LHCN-M2 (cell line): Measurements from ENCODE around the gene CRAMP1. TPM values are rescaled to one million over a fixed set of nuclear protein-coding genes. Genes with fewer than 3 reads are reported as not detected.
A peak's percentile ranks its signal among the peaks of the same experiment; 100 is the strongest.
"Not testable (repeated sequence)": the region's sequence is repeated elsewhere in the genome, so short reads cannot be mapped to it uniquely, and the experiment has no call there.

ENCODE experiments used
- DNase-seq: peaks from one replicate; pipeline ENCODE4 v3.0.0-alpha.2; 2012; ENCODE audit warnings: low read depth
- total RNA-seq: library from RNA; depleted of rRNA; stranded (reverse); fragments of >200 nt; gene quantifications from 2 replicates; pipeline ENCODE4 v1.2.3, GENCODE V29; 2014; rRNA removed

CRAMP1 gene
- total RNA-seq, 1 experiment from 2014 or later, result 7.9 TPM

DNA sequence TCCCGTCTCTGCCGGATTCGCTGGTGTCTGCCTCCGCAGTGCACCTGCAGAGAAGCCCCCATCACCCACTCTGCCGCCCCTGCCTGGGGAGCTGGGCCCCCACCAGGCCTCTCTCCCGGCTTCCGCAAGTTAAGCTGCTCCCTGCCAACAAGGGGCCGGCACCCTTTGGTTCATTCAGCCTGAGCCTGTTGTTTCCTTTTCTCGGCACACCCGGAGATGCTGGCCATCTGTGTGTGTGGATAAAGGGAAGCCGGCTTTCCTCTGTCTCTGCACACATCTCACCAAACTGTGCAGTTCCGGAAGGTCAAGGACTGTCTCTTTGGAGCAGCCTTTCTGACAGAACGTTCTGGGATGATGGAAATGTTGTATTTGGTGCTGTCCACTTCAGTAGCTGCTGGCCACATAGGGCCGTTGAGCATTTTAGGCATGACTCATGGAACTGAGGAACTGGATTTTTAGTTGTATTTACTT lies 100.7 kb downstream of the CRAMP1 start:
- no peak for DNase-seq

DNA sequence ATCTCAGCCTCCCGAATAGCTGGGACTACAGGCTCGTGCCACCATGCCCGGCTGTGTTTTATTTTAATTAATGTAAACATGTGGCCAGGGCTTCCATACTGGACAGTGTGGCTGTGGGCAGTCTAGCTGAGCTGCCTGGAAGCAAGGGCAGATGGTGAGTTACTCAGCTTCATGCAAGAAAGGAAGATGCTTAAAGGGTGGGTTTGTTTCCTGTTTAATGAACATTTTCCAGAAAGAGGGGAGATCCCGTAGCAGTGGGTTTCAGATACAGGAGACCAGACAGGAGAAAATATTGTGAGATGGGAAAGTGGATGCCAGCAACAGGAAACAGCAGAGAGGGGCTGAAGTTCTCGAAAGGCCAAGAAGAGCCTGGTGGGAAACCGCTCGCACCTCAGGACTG lies 101.2 kb downstream of the CRAMP1 start:
- no peak for DNase-seq

DNA sequence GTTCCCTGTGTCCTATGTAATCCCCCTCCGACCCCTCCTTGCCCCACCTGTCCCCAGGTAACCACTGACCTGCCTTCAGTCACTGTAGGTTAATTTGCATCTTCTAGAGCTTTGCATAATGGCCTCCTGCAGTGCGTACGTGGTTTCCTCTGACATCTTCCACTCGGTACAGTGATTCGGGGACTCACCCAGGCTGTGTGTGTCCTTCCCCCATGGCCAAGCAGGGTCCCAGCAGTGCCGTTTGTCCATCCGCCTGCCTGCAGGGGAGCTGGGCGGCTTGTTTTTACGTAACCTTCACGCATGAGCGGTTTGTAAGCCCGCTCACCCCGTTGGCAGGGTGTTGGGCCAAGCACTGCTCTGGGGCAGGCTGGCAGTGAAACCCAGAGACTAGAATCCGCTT lies 101.8 kb downstream of the CRAMP1 start:
- no peak for DNase-seq

DNA sequence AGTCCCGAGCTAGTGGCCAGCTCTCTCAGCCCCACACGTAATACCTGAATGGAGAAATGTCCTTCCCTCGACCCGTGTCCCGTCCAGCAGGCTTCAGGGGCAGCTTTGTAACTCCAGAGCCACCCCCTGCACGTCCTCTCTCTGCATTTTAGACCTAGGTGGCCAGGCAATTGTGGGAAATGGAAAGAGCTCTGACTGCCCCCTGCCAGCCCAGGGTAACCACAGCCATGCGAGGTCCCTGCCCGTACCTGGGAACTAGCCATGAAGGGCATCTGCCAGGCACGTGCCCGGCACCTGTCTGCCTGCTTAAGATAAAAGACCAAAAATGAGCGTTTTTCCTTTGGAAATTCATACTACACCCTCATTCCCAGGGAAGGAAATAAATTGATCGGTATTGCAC lies 103.1 kb downstream of the CRAMP1 start:
- DNase-seq, result no peak

DNA sequence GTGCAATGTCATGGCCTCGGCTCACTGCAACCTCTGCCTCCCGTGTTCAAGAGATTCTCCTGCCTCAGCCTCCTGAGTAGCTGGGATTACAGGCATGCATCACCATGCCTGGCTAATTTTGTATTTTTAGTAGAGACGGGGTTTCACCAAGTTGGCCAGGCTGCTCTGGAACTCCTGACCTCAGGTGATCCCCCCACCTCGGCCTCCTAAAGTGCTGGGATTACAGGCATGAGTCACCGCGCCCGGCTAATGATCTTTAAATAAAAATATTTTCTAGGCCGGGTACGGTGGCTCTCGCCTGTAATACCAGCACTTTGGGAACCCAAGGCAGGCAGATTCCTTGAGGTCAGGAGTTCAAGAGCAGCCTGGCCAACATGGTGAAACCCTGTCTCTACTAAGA lies 106.1 kb downstream of the CRAMP1 start:
- not testable (repeated sequence) for DNase-seq

DNA sequence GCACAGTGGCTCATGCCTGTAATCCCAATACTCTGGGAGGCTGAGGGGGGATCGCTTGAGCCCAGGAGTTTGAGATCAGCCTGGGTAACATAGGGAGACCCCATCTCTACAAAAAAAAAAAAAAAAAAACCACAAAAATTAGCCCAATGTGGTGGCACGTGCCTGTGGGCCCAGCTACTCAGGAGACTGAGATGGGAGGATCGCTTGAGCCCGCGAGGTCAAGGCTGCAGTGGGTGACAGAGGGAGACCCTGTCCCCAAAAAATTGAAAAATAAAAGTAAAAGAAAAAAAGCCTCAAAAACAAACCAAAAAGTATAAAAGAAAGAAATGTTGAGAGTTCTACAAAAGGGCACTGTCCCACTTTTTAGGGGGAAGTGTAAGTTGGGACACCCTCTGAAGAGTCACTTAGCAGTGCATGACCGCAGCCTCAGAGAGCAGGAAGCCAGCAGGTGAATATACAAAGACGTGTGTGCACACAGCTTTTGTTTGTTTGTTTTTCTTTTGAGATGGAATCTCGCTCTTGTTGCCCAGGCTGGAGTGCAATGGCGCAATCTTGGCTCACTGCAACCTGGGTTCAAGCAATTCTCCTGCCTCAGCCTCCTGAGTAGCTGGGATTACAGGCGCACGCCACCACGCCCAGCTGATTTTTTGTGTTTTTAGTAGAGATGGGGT lies 107.5 kb downstream of the CRAMP1 start:
- not testable (repeated sequence) for DNase-seq

DNA sequence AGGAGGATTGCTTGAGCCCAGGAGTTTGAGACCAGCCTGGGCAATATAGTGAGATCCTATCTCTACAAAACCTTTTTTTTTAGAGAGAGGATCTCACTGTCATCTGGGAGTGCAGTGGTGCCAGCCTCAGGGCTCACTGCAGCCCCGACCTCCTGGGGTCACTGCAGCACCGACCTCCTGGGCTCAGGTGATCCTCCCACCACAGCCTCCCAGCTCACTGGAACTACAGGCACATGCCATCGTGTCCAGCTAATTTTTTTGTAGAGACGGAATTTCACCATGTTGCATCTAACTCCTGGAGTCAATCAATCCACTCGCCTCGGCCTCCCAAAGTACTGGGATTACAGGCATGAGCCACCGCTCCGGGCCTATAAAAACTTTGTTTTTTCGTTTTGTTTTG lies 109.2 kb downstream of the CRAMP1 start:
- no peak for DNase-seq

DNA sequence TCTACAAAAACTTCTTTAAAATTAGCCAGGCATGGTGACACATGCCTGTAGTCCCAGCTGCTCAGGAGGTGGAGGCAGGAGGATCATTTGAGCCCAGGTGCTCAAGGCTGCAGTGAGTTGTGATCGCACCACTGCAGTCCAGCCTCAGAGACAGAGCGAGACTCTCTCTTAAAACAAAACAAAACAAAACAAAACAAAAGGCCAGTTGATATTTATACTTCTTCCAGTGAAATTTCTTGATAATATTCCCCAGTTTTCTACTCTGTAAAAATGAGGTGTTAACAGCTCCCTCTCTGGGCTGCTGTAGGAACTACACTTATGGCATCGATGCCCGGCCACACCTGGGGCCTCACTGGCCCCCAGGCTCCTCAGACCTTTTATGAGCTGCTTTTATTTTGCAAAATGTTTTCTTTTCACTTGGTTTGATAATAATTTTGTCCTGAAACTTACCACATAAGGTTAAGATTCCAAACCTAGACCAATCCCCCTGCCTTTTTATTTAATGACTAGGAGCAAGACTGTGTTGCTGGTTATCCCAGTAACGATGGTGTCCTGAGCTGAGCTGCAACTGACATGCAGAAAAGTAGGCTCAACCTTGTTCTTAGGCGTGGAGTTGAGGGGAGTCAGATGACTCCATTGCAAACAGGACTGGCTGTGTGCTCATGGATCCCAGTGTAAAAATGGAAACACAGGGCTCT lies 111.4 kb downstream of the CRAMP1 start:
- DNase-seq, result peak; percentile 46

DNA sequence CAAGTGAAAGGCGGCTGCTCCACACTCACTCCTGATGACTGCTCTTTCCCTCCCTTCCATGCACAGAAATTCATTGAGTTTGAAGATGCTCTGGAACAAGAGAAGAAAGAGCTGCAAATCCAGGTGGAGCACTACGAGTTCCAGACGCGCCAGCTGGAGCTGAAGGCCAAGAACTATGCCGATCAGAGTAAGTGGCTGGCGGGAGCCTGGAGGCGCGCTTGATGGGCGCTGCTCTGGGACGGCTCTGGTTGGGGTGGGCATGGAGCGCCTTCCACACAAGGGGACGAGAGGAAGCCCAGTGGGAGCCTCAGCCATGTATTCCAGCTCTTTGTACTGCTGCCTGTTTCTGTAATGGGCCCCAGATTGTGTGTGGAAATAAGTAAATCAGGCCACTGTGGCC lies 112.3 kb downstream of the CRAMP1 start:
- DNase-seq, result no peak

DNA sequence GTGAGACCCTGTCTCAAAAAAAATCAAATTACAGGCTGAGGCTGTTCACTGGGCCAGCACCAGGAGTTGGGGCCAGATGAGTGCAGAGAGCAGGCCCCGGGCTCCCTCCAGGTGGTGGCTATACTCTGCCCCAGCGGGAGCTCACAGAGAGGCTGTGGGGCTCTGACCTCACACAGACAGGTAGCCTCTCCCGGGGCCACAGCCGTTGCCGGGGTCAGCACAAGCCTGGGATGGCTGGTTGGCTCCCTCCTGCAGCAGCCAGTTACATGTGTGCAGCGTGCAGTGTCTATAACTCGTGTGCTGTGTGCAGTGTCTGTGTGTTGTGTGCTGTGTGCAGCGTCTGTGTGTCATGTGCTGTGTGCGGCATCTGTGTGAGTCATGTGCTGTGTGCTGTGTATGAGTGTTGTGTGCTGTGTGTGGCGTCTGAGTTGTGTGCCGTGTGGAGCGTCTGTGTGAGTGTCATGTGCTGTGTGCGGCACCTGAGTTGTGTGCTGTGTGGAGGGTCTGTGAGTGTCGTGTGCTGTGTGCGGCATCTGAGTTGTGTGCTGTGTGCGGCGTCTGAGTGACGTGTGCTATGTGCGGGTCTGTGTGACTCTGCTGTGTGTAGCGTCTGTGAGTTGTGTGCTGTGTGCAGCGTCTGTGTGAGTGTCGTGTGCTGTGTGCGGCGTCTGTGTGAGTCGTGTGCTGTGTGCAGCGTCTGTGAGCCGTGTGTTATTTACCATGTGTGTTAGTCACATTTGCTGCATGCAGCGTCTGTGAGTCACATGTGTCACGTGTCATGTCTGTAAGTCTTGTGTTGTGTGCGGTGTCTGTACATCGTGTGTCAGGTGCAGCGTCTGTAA lies 114.7 kb downstream of the CRAMP1 start:
- DNase-seq, result no peak

Other genes with a start within 250 kb of the CRAMP1 start
- gene UNKL, start 197.7 kb upstream of the CRAMP1 start, total RNA-seq, result 14.6 and 23.7 TPM in 2 replicates
- 13.2 and 17.2 TPM in 2 replicates for gene UQCC4, start 191.6 kb upstream of the CRAMP1 start, total RNA-seq
- not detected in 2 replicates for gene PERCC1, start 181.3 kb upstream of the CRAMP1 start, total RNA-seq
- gene CCDC154, start 167.8 kb upstream of the CRAMP1 start, total RNA-seq, result 0.06 TPM in 2 replicates
- gene CLCN7, start 137.3 kb upstream of the CRAMP1 start, total RNA-seq, result 42.8 and 55.6 TPM in 2 replicates
- gene PTX4, start 123.4 kb upstream of the CRAMP1 start, total RNA-seq, result not detected in 2 replicates
- 30.3 and 32.9 TPM in 2 replicates for gene TELO2, start 119.0 kb upstream of the CRAMP1 start, total RNA-seq
- not detected in 2 replicates for gene TMEM204, start 78.7 kb upstream of the CRAMP1 start, total RNA-seq
- gene IFT140, start 288 bp upstream of the CRAMP1 start, total RNA-seq, result 9.9 and 18.3 TPM in 2 replicates
- 59.1 and 62.8 TPM in 2 replicates for gene JPT2, start 65.9 kb downstream of the CRAMP1 start, total RNA-seq
- gene MAPK8IP3, start 93.8 kb downstream of the CRAMP1 start, total RNA-seq, result 45.9 and 55.4 TPM in 2 replicates
- 50.9 and 53.5 TPM in 2 replicates for gene NME3, start 159.2 kb downstream of the CRAMP1 start, total RNA-seq
- 13.7 and 17.4 TPM in 2 replicates for gene EME2, start 160.4 kb downstream of the CRAMP1 start, total RNA-seq
- gene MRPS34, start 160.8 kb downstream of the CRAMP1 start, total RNA-seq, result 132 and 155 TPM in 2 replicates
- 24.2 and 27.2 TPM in 2 replicates for gene SPSB3, start 170.2 kb downstream of the CRAMP1 start, total RNA-seq
- 145 and 213 TPM in 2 replicates for gene NUBP2, start 170.6 kb downstream of the CRAMP1 start, total RNA-seq
- gene IGFALS, start 181.3 kb downstream of the CRAMP1 start, total RNA-seq, result not detected in 2 replicates
- gene HAGH, start 214.5 kb downstream of the CRAMP1 start, total RNA-seq, result 35.4 and 45.2 TPM in 2 replicates
- gene FAHD1, start 214.8 kb downstream of the CRAMP1 start, total RNA-seq, result 58.8 and 64.9 TPM in 2 replicates